Lower leg skin (tissue), 4 donors: ENCODE data around the gene CELSR3. TPM values are rescaled to one million over a fixed set of nuclear protein-coding genes. Genes with fewer than 3 reads are reported as not detected.

ENCODE experiments used
- DNase-seq, 2 donors: peaks; one replicate each; pipeline ENCODE4 v3.0.0-alpha.2; 2019; ENCODE audit warnings: low spot score in 2 of 2
- H3K4me3 ChIP-seq: fragments of 200-600 bp; sonication (generic); 2 replicates; pipeline ENCODE4 v1.5.1; 2017; ENCODE audit warnings: mild to moderate bottlenecking, low read depth; ENCODE audit not compliant: poor library complexity, severe bottlenecking
- CTCF ChIP-seq, 3 donors: fragments of 450-650 bp; IDR thresholded peaks; one replicate each; pipeline ENCODE4 v1.5.1; 2016; ENCODE audit warnings: antibody characterized with exemption in 3 of 3, mild to moderate bottlenecking in 3 of 3, moderate library complexity in 2 of 3
- POLR2A ChIP-seq, 2 donors: fragments of 450-650 bp; IDR thresholded peaks; one replicate each; pipeline ENCODE4 v1.6.1; 2016 to 2017; ENCODE audit warnings: antibody characterized with exemption in 2 of 2, mild to moderate bottlenecking in 1 of 2, moderate library complexity in 1 of 2
- WGBS, 2 donors: methylation state at CpG; one replicate each; pipeline ENCODE4 v1.1.5; 2018; 5-methylcytosine and 5-hydroxymethylcytosine counted together
- intact Hi-C: fragments of 100-400 bp; cut with DNase I; formaldehyde crosslinking; loops from one replicate; pipeline ENCODE4 v1.15.0; 2023; ENCODE audit warnings: low total_unique reads
- total RNA-seq, 4 donors: library from RNA; depleted of rRNA; stranded (reverse); fragments of >200 nt; gene quantifications; one replicate each; pipeline ENCODE4 v1.1.0, GENCODE V29; 2016

CELSR3 gene
- total RNA-seq, 4 donors from 2014 or later = 0.59 to 4.7 (median 1.2) TPM

DNA sequence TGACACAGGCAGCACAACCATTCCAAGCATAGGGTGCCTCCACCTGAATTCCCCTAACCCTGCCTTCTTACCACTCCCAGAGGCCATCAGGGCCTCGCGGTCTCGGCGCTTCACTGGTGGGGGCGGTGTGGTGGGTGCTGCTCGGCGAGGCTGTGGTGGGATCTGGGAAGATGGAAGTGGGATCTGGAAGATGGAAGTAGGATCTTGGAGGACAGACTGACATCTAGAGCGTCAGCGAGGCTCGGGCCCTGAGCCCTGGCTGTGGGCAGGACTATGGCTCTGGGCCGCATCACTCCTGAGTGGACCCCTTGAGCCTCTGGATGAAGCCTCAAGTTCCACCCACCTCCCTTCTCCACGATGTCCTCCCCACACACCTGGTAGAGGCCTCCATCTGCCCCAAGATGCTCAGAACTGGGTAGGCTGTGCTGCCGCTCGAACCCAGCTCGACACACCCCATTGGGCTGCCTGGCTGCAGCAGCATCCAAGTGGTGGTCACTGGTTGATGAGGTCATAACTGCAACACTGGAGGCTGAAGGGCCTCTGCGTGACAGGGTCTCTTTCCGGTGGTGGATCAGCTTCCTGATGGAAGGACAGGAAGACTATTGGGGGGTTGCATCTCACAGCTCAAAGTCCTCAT is 19.4 kb upstream of the CELSR3 start:
- DNase-seq = no peak
- TF ChIP-seq POLR2A (IDR thresholded peaks at IDR 0.05) = no peak
- no peak for TF ChIP-seq CTCF (IDR thresholded peaks at IDR 0.05)
- intact Hi-C loops = no loop called here
- H3K4me3 ChIP-seq = no peak overlapping the region
- WGBS, 2 donors = 94 to 97% methylated on average over 14 to 16 of the region's 17 CpGs

DNA sequence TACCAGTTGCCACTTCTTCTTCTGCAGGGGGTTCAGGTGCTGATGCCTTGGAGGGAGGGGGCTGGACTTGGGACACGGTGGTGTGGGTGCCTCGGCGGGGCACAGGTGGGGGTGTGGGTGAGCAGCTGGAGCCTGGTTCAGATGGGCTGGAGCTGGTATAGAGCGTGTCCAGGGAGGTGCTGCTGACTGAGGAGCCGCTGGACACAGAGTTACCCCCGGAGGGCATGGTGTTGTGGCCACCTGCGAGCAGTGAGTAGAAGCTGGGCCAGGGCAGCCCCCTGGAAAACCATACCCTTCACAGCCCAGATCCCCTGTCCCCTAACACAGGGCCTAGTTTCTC is 18.8 kb upstream of the CELSR3 start:
- WGBS, 2 donors = 99 to 100% methylated on average over 7 of the region's 7 CpGs
- H3K4me3 ChIP-seq = no peak overlapping the region
- intact Hi-C loops = no loop called here
- DNase-seq = no peak
- TF ChIP-seq CTCF (IDR thresholded peaks at IDR 0.05) = no peak
- TF ChIP-seq POLR2A (IDR thresholded peaks at IDR 0.05) = no peak

- DNase-seq = no peak
- 95 to 96% methylated on average over 17 of the region's 17 CpGs for WGBS, 2 donors
- H3K4me3 ChIP-seq = no peak overlapping the region
- TF ChIP-seq POLR2A (IDR thresholded peaks at IDR 0.05) (no peak), CTCF (IDR thresholded peaks at IDR 0.05) (no peak)
- intact Hi-C loops = no loop called here
Observed at GRCh38 chr3:48680811-48681540, 18.3 kb upstream of the CELSR3 start.

- TF ChIP-seq POLR2A (IDR thresholded peaks at IDR 0.05) (no peak), CTCF (IDR thresholded peaks at IDR 0.05) (no peak)
- no peak overlapping the region for H3K4me3 ChIP-seq
- intact Hi-C loops = no loop called here
- 87 to 88% methylated on average over 19 of the region's 20 CpGs for WGBS, 2 donors
- DNase-seq = no peak
Observed at GRCh38 chr3:48679411-48680391, 17.0 kb upstream of the CELSR3 start.

DNA sequence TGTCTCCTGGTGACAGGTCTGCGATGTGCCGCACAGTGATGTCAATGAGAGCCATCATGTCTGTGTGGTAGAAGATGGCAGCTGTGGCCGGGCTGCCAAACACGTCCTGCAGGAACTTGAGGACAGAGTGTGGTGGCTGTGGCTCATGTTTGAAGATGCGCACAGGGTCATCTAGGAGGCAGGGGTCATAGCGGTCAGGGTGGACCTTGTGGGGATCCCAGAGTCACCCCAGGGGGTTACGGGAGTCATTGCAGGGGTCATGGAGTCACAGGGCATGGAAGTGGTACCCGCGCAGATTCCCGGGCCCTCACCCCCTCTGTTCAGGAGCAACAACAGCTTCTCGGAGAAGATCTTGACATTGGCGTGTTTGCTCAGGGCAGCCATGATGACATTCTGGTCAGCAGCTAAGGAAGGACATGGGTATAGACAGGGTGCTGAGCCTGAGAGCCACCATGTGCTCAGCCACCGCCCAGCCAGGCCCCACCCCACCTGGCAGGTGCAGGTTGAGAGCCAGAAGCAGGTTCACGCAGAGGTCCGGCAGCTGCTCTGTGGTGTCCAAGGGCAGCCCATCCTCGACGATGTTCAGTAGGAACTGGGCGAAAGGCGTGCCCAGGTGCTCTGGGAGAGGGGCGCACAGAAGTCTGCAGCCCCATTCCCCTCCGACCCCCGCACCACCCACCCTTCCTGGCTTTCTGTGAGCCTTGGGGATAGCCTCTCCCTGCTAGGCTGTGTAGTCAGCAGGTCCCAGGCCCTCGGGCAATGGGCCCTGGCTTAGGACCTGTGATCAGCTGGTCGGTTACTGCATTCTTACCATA is 16.1 kb upstream of the CELSR3 start:
- TF ChIP-seq POLR2A (IDR thresholded peaks at IDR 0.05) (no peak), CTCF (IDR thresholded peaks at IDR 0.05) (no peak)
- DNase-seq = no peak
- intact Hi-C loops = no loop called here
- H3K4me3 ChIP-seq = no peak overlapping the region
- WGBS, 2 donors = 91 to 92% methylated on average over 20 to 23 of the region's 24 CpGs
